Skeletal muscle cell (primary cell): ENCODE data around the gene MYOM3.
"Not testable (repeated sequence)": the region's sequence is repeated elsewhere in the genome, so short reads cannot be mapped to it uniquely, and the experiment has no call there.

Experiments used
- DNase-seq: peaks from one replicate; pipeline ENCODE4 v3.0.0-alpha.2; 2010; ENCODE audit warnings: low read depth
- H3K4me3 ChIP-seq: 2 replicates; pipeline ENCODE4 v1.5.1; 2011; ENCODE audit warnings: low read depth, mild to moderate bottlenecking, control low read depth, low read length, moderate library complexity

The MYOM3 gene

GRCh38 chr1:24015221-24016210, 96.4 kb downstream of the MYOM3 start:
- peak; percentile 85 for DNase-seq
- no peak overlapping the region for H3K4me3 ChIP-seq

- not testable (repeated sequence) for H3K4me3 ChIP-seq, DNase-seq
These were observed 99.1 kb downstream of the MYOM3 start for GRCh38 chr1:24012878-24013277.

- no peak for DNase-seq
- no peak overlapping the region for H3K4me3 ChIP-seq
These were observed 101.3 kb downstream of the MYOM3 start for GRCh38 chr1:24010650-24011049.

GRCh38 chr1:24009406-24009805, 102.5 kb downstream of the MYOM3 start:
- H3K4me3 ChIP-seq, result no peak overlapping the region
- peak; percentile 46 for DNase-seq

GRCh38 chr1:24008574-24009184, 103.3 kb downstream of the MYOM3 start:
- not testable (repeated sequence) for H3K4me3 ChIP-seq
- DNase-seq, result peak; percentile 36

GRCh38 chr1:24007079-24007478, 104.9 kb downstream of the MYOM3 start:
- no peak for DNase-seq

More at GRCh38 chr1:24007079-24007478, 104.9 kb downstream of the MYOM3 start:
- no peak overlapping the region for H3K4me3 ChIP-seq
